Brain microvascular endothelial cell (primary cell): ENCODE data around the gene FXYD2.

ENCODE experiments used
- DNase-seq: peaks from one replicate; pipeline ENCODE4 v3.0.0-alpha.2; 2020
- H3K27ac ChIP-seq: fragments of 250-450 bp; sonication (Bioruptor Pico); 2 replicates; pipeline ENCODE4 v1.5.1; 2020; ENCODE audit warnings: mild to moderate bottlenecking, moderate library complexity
- H3K27me3 ChIP-seq: fragments of 250-450 bp; sonication (Bioruptor Pico); replicated peaks from 2 replicates; pipeline ENCODE4 v1.5.1; 2020; ENCODE audit warnings: mild to moderate bottlenecking
- H3K36me3 ChIP-seq: fragments of 250-450 bp; sonication (Bioruptor Pico); replicated peaks from 2 replicates; pipeline ENCODE4 v1.5.1; 2020; ENCODE audit warnings: mild to moderate bottlenecking
- H3K4me3 ChIP-seq: 2 replicates; pipeline ENCODE4 v1.5.1; 2011; ENCODE audit warnings: low read depth, mild to moderate bottlenecking, control low read depth, low read length, moderate library complexity
- in situ Hi-C: cut with HindIII; loops from 2 replicates; pipeline ENCODE4 v1.10.0; 2017; ENCODE audit warnings: low sequenced_read_pairs, low pct_ligation_motif_present
- TF ChIP-seq, protein P1 (sequence below): IDR thresholded peaks from 2 replicates; pipeline ENCODE4 v1.5.1; 2011; ENCODE audit warnings: low read depth, mild to moderate bottlenecking, moderate library complexity, low read length, control low read depth, inconsistent platforms; ENCODE audit errors: missing control alignments

The FXYD2 gene

GRCh38 chr11:117855186-117855845, 30.8 kb upstream of the FXYD2 start:
- TF ChIP-seq, protein P1, sequence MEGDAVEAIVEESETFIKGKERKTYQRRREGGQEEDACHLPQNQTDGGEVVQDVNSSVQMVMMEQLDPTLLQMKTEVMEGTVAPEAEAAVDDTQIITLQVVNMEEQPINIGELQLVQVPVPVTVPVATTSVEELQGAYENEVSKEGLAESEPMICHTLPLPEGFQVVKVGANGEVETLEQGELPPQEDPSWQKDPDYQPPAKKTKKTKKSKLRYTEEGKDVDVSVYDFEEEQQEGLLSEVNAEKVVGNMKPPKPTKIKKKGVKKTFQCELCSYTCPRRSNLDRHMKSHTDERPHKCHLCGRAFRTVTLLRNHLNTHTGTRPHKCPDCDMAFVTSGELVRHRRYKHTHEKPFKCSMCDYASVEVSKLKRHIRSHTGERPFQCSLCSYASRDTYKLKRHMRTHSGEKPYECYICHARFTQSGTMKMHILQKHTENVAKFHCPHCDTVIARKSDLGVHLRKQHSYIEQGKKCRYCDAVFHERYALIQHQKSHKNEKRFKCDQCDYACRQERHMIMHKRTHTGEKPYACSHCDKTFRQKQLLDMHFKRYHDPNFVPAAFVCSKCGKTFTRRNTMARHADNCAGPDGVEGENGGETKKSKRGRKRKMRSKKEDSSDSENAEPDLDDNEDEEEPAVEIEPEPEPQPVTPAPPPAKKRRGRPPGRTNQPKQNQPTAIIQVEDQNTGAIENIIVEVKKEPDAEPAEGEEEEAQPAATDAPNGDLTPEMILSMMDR: no peak
- H3K36me3 ChIP-seq: no peaks in the 10 kb centered on the region
- in situ Hi-C loops: no loop called here
- no peaks in the 10 kb centered on the region for H3K27me3 ChIP-seq
- no peak overlapping the region for H3K27ac ChIP-seq
- DNase-seq: no peak
- H3K4me3 ChIP-seq: no peak overlapping the region

DNA sequence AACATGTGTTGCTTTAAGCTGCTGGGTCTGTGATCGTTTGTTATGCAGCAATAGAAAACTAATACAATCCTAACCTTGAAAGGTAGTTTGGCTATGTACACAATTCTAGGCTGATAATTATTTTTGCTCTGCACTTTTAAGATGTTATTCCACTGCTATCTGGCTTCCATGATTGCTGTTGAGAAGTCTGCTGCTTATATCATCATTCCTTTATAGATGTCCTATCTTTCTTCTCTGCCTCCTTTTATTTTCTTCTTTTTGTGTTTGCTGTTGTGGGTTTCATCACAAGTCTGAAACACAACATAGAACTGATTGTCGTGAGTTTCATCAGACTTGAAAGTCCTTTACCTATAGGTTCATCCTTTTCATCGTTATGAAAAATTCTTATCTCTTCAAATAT, 27.8 kb upstream of the FXYD2 start:
- TF ChIP-seq, protein P1: no peak
- no peaks in the 10 kb centered on the region for H3K27me3 ChIP-seq
- DNase-seq: no peak
- in situ Hi-C loops: no loop called here
- H3K27ac ChIP-seq: no peak overlapping the region
- no peaks in the 10 kb centered on the region for H3K36me3 ChIP-seq
- H3K4me3 ChIP-seq: no peak overlapping the region

DNA sequence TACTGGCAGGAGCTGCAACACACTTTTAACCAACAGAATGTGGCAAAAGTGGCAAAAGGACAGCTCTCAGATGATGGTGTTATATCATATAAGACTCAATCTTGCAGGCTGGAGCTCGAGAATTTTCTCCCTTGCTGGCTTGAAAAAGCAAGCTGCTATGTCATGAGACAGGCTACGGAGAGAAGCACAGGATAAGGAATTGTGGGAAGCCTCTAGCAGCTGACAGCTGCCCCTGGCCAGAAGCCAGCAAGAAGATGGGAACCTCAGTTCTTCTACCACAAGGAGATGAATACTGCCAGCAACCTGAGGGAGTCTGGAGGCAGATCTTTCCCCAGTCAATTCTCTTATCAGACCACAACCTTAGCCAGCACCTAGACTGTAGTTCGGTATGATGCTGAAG, 27.3 kb upstream of the FXYD2 start:
- in situ Hi-C loops: no loop called here
- Histone ChIP-seq H3K27me3 (no peaks in the 10 kb centered on the region), H3K4me3 (no peak overlapping the region), H3K27ac (no peak overlapping the region), H3K36me3 (no peaks in the 10 kb centered on the region)
- TF ChIP-seq, protein P1: no peak
- DNase-seq: no peak

DNA sequence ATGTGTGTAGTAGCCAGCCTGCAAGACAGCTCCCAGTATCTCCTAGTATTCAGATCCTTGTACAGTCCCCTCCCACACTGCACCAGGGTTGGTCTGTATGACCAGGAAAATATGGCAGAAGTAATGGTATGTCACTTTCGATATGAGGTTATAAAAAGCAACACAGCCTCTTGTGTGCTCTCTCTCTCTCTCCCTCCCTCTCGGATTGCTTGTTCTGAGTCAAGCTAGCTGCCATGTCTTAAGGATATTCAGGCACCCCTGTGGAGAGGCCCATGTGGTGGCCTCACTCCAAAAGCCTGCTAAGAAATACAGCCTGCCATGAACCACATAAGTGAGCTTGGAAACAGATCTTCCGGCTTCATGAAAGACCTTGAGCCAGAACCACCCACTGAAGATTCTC, 26.6 kb upstream of the FXYD2 start:
- Histone ChIP-seq H3K36me3 (no peaks in the 10 kb centered on the region), H3K27me3 (no peaks in the 10 kb centered on the region), H3K27ac (no peak overlapping the region), H3K4me3 (no peak overlapping the region)
- TF ChIP-seq, protein P1: no peak
- DNase-seq: peak; percentile 53
- in situ Hi-C loops: no loop called here

DNA sequence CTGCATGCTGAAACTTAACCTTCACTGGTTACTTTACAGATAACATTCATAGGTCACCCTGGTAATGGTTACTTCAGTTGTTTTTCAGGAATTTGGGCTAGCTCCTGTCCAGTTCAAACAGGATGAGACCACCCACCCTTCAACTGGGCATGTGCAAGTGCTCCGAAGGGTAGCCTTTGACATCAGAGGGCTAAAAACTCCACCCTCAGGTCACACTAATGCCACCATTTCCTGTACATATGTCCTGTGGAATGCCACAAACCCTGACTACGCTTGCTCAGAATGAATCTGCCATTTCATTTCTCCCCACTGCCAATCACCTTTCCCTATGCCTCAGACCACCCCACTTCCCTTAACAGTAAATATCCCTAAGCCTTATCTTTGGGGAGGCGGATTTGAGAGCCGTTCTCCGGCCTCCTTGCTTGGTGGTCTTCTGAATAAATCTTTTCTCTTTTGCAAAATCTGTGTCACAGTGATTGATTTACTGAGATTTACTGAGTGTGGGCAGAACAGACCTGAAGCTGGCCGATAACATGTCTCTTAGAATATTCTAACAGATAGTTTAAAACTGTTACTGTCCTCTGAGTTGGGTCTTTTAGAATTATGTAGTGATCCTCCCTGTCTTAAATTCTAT, 25.4 kb upstream of the FXYD2 start:
- H3K27me3 ChIP-seq: no peaks in the 10 kb centered on the region
- H3K36me3 ChIP-seq: no peaks in the 10 kb centered on the region
- TF ChIP-seq, protein P1: no peak
- no peak overlapping the region for H3K27ac ChIP-seq
- no peak overlapping the region for H3K4me3 ChIP-seq
- in situ Hi-C loops: loop anchor here (25.0 kb wide), 1 partner anchor 87 kb away; the partner anchor contains the start of gene TMPRSS13
- no peak for DNase-seq
